LNCAP (cell line): ENCODE data around the gene C7.

Source experiments
- CTCF ChIP-seq: fragments of 450-650 bp; IDR thresholded peaks from 2 replicates; pipeline ENCODE4 v1.5.1; 2017; ENCODE audit warnings: mild to moderate bottlenecking

The C7 gene

DNA sequence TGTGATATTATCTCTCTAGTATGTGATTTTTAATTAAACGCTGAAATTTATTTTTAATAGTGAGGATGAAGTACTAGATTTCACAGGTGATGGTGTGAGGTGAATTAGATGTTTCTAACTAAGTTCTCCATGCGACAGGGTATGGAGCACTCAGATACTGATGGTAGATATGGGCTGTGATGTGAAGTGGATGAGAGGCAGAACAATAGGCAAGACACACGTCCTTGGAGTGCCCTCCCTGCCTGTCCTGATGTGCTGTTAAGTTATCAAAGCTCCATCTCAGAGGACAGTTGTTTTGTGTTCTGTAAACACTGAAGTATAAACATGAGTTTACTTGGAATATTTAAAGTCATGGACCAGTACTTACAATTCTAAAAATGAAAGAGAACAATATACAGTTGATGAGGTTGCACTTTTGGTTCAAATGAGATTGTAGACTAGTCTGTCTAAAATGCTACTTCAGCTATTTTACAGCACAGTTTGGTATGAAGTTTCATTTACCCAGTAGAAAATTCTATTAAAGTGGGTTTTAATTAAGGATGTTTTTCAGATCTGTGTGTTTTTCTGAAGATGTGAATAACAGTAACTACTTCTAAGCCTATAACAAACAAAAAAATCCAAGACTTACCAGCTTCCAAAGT lies 64.2 kb downstream of the C7 start:
- TF ChIP-seq CTCF: no peak

GRCh38 chr5:40976041-40976440 lies 66.7 kb downstream of the C7 start:
- no peak for TF ChIP-seq CTCF

- TF ChIP-seq CTCF: no peak
Measured at GRCh38 chr5:40976836-40977235, 67.5 kb downstream of the C7 start.

GRCh38 chr5:40981420-40981819 lies 72.1 kb downstream of the C7 start:
- TF ChIP-seq CTCF: no peak

DNA sequence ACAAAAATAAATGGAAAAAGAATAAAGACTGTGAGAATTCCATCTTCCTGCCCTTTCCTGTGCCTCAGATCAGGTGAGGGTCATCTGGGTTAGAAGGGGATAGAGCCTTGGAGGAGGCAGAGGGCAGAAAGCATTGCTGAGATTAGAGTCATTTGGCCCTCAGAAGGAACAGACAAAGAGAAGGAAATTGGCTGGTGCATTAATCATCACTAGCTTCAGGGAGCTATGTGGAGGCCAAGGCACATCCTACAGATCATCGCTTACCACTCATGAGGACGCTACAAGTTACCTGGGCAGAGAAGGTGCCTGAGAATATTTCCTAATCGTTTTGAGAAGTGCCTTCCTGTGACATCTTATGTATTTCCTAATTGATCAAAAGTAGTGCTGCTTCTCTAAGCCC lies 74.5 kb downstream of the C7 start:
- no peak for TF ChIP-seq CTCF

GRCh38 chr5:40984884-40985283 lies 75.6 kb downstream of the C7 start:
- TF ChIP-seq CTCF: no peak

GRCh38 chr5:40985501-40985900 lies 76.2 kb downstream of the C7 start:
- no peak for TF ChIP-seq CTCF

DNA sequence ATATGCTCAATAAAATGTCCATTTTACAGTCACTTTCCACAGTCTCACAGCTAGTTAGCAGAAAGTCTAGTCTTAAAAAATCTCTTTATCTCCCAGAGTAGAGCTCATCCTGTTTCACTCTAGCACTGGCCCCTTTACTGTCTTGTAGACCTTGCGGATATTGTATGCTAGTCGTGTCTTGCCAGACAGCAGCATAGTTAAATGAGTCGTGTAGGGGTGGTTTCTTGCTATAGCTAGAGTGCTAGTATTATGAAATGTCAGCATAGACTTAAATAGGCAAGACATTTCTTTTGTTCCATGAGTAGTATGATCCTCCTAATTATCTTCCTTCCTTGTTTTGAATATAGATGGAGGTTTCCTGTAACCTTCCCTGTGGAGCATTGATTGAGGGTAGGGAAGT lies 77.4 kb downstream of the C7 start:
- TF ChIP-seq CTCF: no peak
